IPS-18c (cell line): ENCODE results near the gene TRAPPC10.

Experiments
- H3K4me3 ChIP-seq: 2 replicates; pipeline ENCODE4 v1.7.0; 2013; ENCODE audit warnings: low read depth, mild to moderate bottlenecking, low read length, moderate library complexity; ENCODE audit not compliant: insufficient read depth
- H3K9me3 ChIP-seq: one replicate; pipeline ENCODE4 v1.6.1; 2013; ENCODE audit warnings: mild to moderate bottlenecking, low read length, moderate library complexity; ENCODE audit not compliant: control insufficient read depth, insufficient read depth

Gene TRAPPC10

GRCh38 chr21:44011579-44012473 lies at the start of gene TRAPPC10:
Gene TRAPPC10 (plus strand): TSS chr21:44012309. CDS start chr21:44012494, 185 bp downstream.
- no peaks in the 10 kb centered on the region for H3K9me3 ChIP-seq
- H3K4me3 ChIP-seq: peak within 1 kb of the TSS; percentile 80

- no peaks in the 10 kb centered on the region for H3K9me3 ChIP-seq
- no peak overlapping the region for H3K4me3 ChIP-seq
Measured at GRCh38 chr21:43965911-43966585, 46.1 kb upstream of the TRAPPC10 start.

- Histone ChIP-seq H3K4me3 (no peak overlapping the region), H3K9me3 (no peaks in the 10 kb centered on the region)
Measured at GRCh38 chr21:43966946-43967512, 45.1 kb upstream of the TRAPPC10 start.

GRCh38 chr21:43967981-43968380 lies 44.1 kb upstream of the TRAPPC10 start:
- no peaks in the 10 kb centered on the region for H3K9me3 ChIP-seq
- H3K4me3 ChIP-seq: no peak overlapping the region

GRCh38 chr21:43968410-43969114 lies 43.5 kb upstream of the TRAPPC10 start:
- no peaks in the 10 kb centered on the region for H3K9me3 ChIP-seq

GRCh38 chr21:43969115-43969444 lies 43.0 kb upstream of the TRAPPC10 start:
- H3K9me3 ChIP-seq: no peaks in the 10 kb centered on the region
- H3K4me3 ChIP-seq: no peak overlapping the region

More at GRCh38 chr21:43968410-43969114, 43.5 kb upstream of the TRAPPC10 start:
- no peak overlapping the region for H3K4me3 ChIP-seq

GRCh38 chr21:43970551-43970950 lies 41.6 kb upstream of the TRAPPC10 start:
- H3K9me3 ChIP-seq: no peaks in the 10 kb centered on the region
- H3K4me3 ChIP-seq: no peak overlapping the region

GRCh38 chr21:43971201-43971991 lies 40.7 kb upstream of the TRAPPC10 start:
- no peaks in the 10 kb centered on the region for H3K9me3 ChIP-seq
- H3K4me3 ChIP-seq: no peak overlapping the region

GRCh38 chr21:43971992-43972255 lies 40.2 kb upstream of the TRAPPC10 start:
- H3K9me3 ChIP-seq: no peaks in the 10 kb centered on the region
- no peak overlapping the region for H3K4me3 ChIP-seq

GRCh38 chr21:43972850-43973633 lies 39.1 kb upstream of the TRAPPC10 start:
- Histone ChIP-seq H3K9me3 (no peaks in the 10 kb centered on the region), H3K4me3 (no peak overlapping the region)

- no peaks in the 10 kb centered on the region for H3K9me3 ChIP-seq
- no peak overlapping the region for H3K4me3 ChIP-seq
Measured at GRCh38 chr21:43973634-43973955, 38.5 kb upstream of the TRAPPC10 start.

GRCh38 chr21:43974791-43975468 lies 37.2 kb upstream of the TRAPPC10 start:
- Histone ChIP-seq H3K4me3 (no peak overlapping the region), H3K9me3 (no peaks in the 10 kb centered on the region)

- no peak overlapping the region for H3K4me3 ChIP-seq
- no peaks in the 10 kb centered on the region for H3K9me3 ChIP-seq
Measured at GRCh38 chr21:43975469-43976098, 36.5 kb upstream of the TRAPPC10 start.

- Histone ChIP-seq H3K4me3 (no peak overlapping the region), H3K9me3 (no peaks in the 10 kb centered on the region)
Measured at GRCh38 chr21:43976661-43977060, 35.4 kb upstream of the TRAPPC10 start.

GRCh38 chr21:43978060-43978459 lies 34.0 kb upstream of the TRAPPC10 start:
- Histone ChIP-seq H3K4me3 (no peak overlapping the region), H3K9me3 (no peaks in the 10 kb centered on the region)

- H3K4me3 ChIP-seq: no peak overlapping the region
- no peaks in the 10 kb centered on the region for H3K9me3 ChIP-seq
Measured at GRCh38 chr21:43979654-43980053, 32.5 kb upstream of the TRAPPC10 start.
